Activated B cell treated with CpG ODN at 0.5 μM for 24 hours (primary cell): ENCODE measurements around the gene MYO1A. TPM values are rescaled to one million over a fixed set of nuclear protein-coding genes. Genes with fewer than 3 reads are reported as not detected.

Experiments
- ATAC-seq: fragments of 200-7000 bp; cut with Tn5 transposase; one replicate; pipeline ENCODE4 v1.10.0; 2021; ENCODE audit warnings: low read depth, mild to moderate bottlenecking, moderate library complexity
- CTCF ChIA-PET: fragments of 350-600 bp; sonication (Branson Sonifier 250); formaldehyde crosslinking; loops from one replicate; lab custom pipeline; 2021; ENCODE audit warnings: antibody characterized with exemption; lab: Charles Lee
- POLR2A ChIA-PET: fragments of 350-600 bp; sonication (Branson Sonifier 250); formaldehyde crosslinking; loops from one replicate; lab custom pipeline; 2021; ENCODE audit warnings: antibody characterized with exemption; lab: Charles Lee
- DNase-seq: peaks from one replicate; pipeline ENCODE4 v3.0.0; 2022
- H3K27ac Mint-ChIP-seq: one replicate; pipeline ENCODE4 v1.8.0; 2020; ENCODE audit warnings: mixed read lengths
- H3K27me3 Mint-ChIP-seq: one replicate; pipeline ENCODE4 v1.8.0; 2021; ENCODE audit warnings: mixed read lengths
- H3K36me3 Mint-ChIP-seq: one replicate; pipeline ENCODE4 v1.8.0; 2021; ENCODE audit warnings: low read depth, mixed read lengths
- H3K4me1 Mint-ChIP-seq: one replicate; pipeline ENCODE4 v1.8.0; 2021; ENCODE audit warnings: mixed read lengths
- H3K4me3 Mint-ChIP-seq: one replicate; pipeline ENCODE4 v1.8.0; 2020; ENCODE audit warnings: mild to moderate bottlenecking, mixed read lengths
- H3K9me3 Mint-ChIP-seq: one replicate; pipeline ENCODE4 v1.8.0; 2020; ENCODE audit warnings: mixed read lengths
- CTCF ChIP-seq: fragments of 200-600 bp; IDR thresholded peaks from one replicate; pipeline ENCODE4 v1.8.0; 2022; ENCODE audit warnings: antibody characterized with exemption, mild to moderate bottlenecking
- intact Hi-C: fragments of 100-400 bp; cut with micrococcal nuclease; formaldehyde crosslinking; loops from one replicate; pipeline ENCODE4 v1.15.1; 2024
- total RNA-seq: library from RNA; stranded (reverse); gene quantifications from 2 replicates; pipeline ENCODE4 v1.2.3, GENCODE V29; 2022

Gene MYO1A
- total RNA-seq, 1 donor from 2014 or later, result 0.71 TPM

GRCh38 chr12:56993346-56993745, 56.6 kb downstream of the MYO1A start:
- no peak overlapping the region for H3K27ac Mint-ChIP-seq
- CTCF ChIA-PET, result no interaction called here
- no peak for TF ChIP-seq CTCF
- peaks cover 17% of the 10 kb centered on the region for H3K36me3 Mint-ChIP-seq
- H3K9me3 Mint-ChIP-seq, result no peaks in the 10 kb centered on the region
- H3K27me3 Mint-ChIP-seq, result peaks cover 3% of the 10 kb centered on the region
- no peak for DNase-seq
- POLR2A ChIA-PET, result interaction anchor here (0.6 kb wide), 1 partner anchor 1076 kb away, joined by 3 read pairs; no protein-coding TSS in a partner anchor
- H3K4me3 Mint-ChIP-seq, result no peak overlapping the region
- intact Hi-C loops, result no loop called here
- H3K4me1 Mint-ChIP-seq, result peaks cover 12% of the 10 kb centered on the region
- no peak for ATAC-seq

GRCh38 chr12:56991319-56992246, 58.3 kb downstream of the MYO1A start:
- Mint-ChIP-seq H3K27ac (no peak overlapping the region), H3K36me3 (peaks cover 12% of the 10 kb centered on the region), H3K9me3 (no peaks in the 10 kb centered on the region), H3K27me3 (peaks cover 6% of the 10 kb centered on the region), H3K4me1 (peaks cover 12% of the 10 kb centered on the region), H3K4me3 (no peak overlapping the region)
- DNase-seq (no peak), ATAC-seq (no peak)
- CTCF ChIA-PET, result interaction anchor here (0.8 kb wide), 1 partner anchor 235 kb away, joined by 3 read pairs; no protein-coding TSS in a partner anchor
- intact Hi-C loops, result no loop called here
- POLR2A ChIA-PET, result interaction anchor here (0.6 kb wide), 1 partner anchor 121 kb away, joined by 3 read pairs; no protein-coding TSS in a partner anchor
- TF ChIP-seq CTCF, result no peak

GRCh38 chr12:56990648-56991318, 59.1 kb downstream of the MYO1A start:
- Mint-ChIP-seq H3K27ac (no peak overlapping the region), H3K9me3 (no peaks in the 10 kb centered on the region), H3K4me3 (no peak overlapping the region), H3K4me1 (peaks cover 12% of the 10 kb centered on the region), H3K36me3 (peaks cover 5% of the 10 kb centered on the region), H3K27me3 (peaks cover 6% of the 10 kb centered on the region)
- intact Hi-C loops, result no loop called here
- ATAC-seq (no peak), DNase-seq (no peak)
- POLR2A ChIA-PET, result interaction anchor here (0.6 kb wide), 1 partner anchor 122 kb away, joined by 3 read pairs; no protein-coding TSS in a partner anchor
- CTCF ChIA-PET, result interaction anchor here (0.8 kb wide), 1 partner anchor 234 kb away, joined by 3 read pairs; no protein-coding TSS in a partner anchor
- TF ChIP-seq CTCF, result no peak

GRCh38 chr12:56989861-56990610, 59.9 kb downstream of the MYO1A start:
- Mint-ChIP-seq H3K27me3 (peaks cover 6% of the 10 kb centered on the region), H3K9me3 (no peaks in the 10 kb centered on the region), H3K36me3 (no peaks in the 10 kb centered on the region), H3K4me1 (peaks cover 12% of the 10 kb centered on the region), H3K27ac (no peak overlapping the region), H3K4me3 (no peak overlapping the region)
- DNase-seq, result no peak
- ATAC-seq, result no peak
- CTCF ChIA-PET, result interaction anchor here (0.8 to 4.4 kb wide), 2 partner anchors 233 kb away, joined by 3 to 68 read pairs; no protein-coding TSS in a partner anchor
- POLR2A ChIA-PET, result no interaction called here
- intact Hi-C loops, result no loop called here
- TF ChIP-seq CTCF, result no peak
